ENCODE results near the gene NCAM2. TPM values are rescaled to one million over a fixed set of nuclear protein-coding genes. Genes with fewer than 3 reads are reported as not detected.

NCAM2 gene
- total and polyA plus RNA-seq, 5 donors: 0.97 to 9.7 (median 8.2) TPM

GRCh38 chr21:21063828-21064227, 65.6 kb downstream of the NCAM2 start:
- Histone ChIP-seq H3K4me3 (ENCODE audit: low read length) (no peak overlapping the region), H3K27ac (ENCODE audit: low read length) (no peak overlapping the region), H3K27me3 (ENCODE audit: control insufficient read depth, insufficient read depth) (no peaks in the 10 kb centered on the region), H3K4me1 (ENCODE audit: control insufficient read depth, insufficient read depth, low read length) (no peaks in the 10 kb centered on the region), H3K9me3 (ENCODE audit: control insufficient read depth, low read length) (no peaks in the 10 kb centered on the region)
- no peak for ATAC-seq
- intact Hi-C loops (cut with DNase I): no loop called here
- DNase-seq: no peak
- WGBS: 30% methylated on average over 1 of the region's 1 CpG

GRCh38 chr21:21064353-21064752, 66.1 kb downstream of the NCAM2 start:
- intact Hi-C loops (cut with DNase I): no loop called here
- H3K4me1 ChIP-seq (ENCODE audit: control insufficient read depth, insufficient read depth, low read length): no peaks in the 10 kb centered on the region
- DNase-seq (no peak), ATAC-seq (no peak)
- WGBS: 51% methylated on average over 1 of the region's 1 CpG
- no peaks in the 10 kb centered on the region for H3K9me3 ChIP-seq (ENCODE audit: control insufficient read depth, low read length)
- H3K27ac ChIP-seq (ENCODE audit: low read length): no peak overlapping the region
- no peaks in the 10 kb centered on the region for H3K27me3 ChIP-seq (ENCODE audit: control insufficient read depth, insufficient read depth)
- no peak overlapping the region for H3K4me3 ChIP-seq (ENCODE audit: low read length)

DNA sequence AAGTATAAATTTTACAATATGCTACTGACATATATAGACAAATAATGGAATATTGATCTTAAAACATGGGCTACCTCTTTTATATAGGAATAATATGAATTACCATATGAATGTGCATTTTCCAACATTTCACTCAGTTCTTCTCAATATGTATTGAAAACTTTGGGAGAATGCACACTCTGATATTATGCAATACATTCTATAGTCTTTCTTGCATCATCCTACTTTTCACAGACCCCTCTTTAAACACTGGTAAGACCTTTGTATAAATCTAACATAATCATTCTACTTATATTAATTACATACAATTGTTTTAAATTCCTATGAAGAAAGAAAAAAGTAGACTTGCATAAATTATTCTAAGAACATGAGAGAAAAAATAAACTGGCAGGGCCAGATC, 69.2 kb downstream of the NCAM2 start:
- H3K9me3 ChIP-seq (ENCODE audit: control insufficient read depth, low read length): no peaks in the 10 kb centered on the region
- H3K4me3 ChIP-seq (ENCODE audit: low read length): no peak overlapping the region
- ATAC-seq (no peak), DNase-seq (no peak)
- intact Hi-C loops (cut with DNase I): no loop called here
- no peak overlapping the region for H3K27ac ChIP-seq (ENCODE audit: low read length)
- H3K27me3 ChIP-seq (ENCODE audit: control insufficient read depth, insufficient read depth): no peaks in the 10 kb centered on the region
- H3K4me1 ChIP-seq (ENCODE audit: control insufficient read depth, insufficient read depth, low read length): no peaks in the 10 kb centered on the region

- H3K9me3 ChIP-seq (ENCODE audit: control insufficient read depth, low read length): no peaks in the 10 kb centered on the region
- H3K27me3 ChIP-seq (ENCODE audit: control insufficient read depth, insufficient read depth): no peaks in the 10 kb centered on the region
- H3K4me3 ChIP-seq (ENCODE audit: low read length): no peak overlapping the region
- no peak overlapping the region for H3K27ac ChIP-seq (ENCODE audit: low read length)
- 77% methylated on average over 3 of the region's 3 CpGs for WGBS
- no peak for DNase-seq
- no peaks in the 10 kb centered on the region for H3K4me1 ChIP-seq (ENCODE audit: control insufficient read depth, insufficient read depth, low read length)
- intact Hi-C loops (cut with DNase I): no loop called here
- no peak for ATAC-seq
Observed at GRCh38 chr21:21074305-21074704, 76.1 kb downstream of the NCAM2 start.

- 86% methylated on average over 2 of the region's 2 CpGs for WGBS
- ATAC-seq: no peak
- intact Hi-C loops (cut with DNase I): no loop called here
- Histone ChIP-seq H3K4me1 (ENCODE audit: control insufficient read depth, insufficient read depth, low read length) (no peaks in the 10 kb centered on the region), H3K9me3 (ENCODE audit: control insufficient read depth, low read length) (no peaks in the 10 kb centered on the region), H3K27ac (ENCODE audit: low read length) (no peak overlapping the region), H3K27me3 (ENCODE audit: control insufficient read depth, insufficient read depth) (no peaks in the 10 kb centered on the region), H3K4me3 (ENCODE audit: low read length) (no peak overlapping the region)
- DNase-seq: no peak
Observed at GRCh38 chr21:21076051-21076450, 77.8 kb downstream of the NCAM2 start.

- Histone ChIP-seq H3K27ac (ENCODE audit: low read length) (no peak overlapping the region), H3K4me3 (ENCODE audit: low read length) (no peak overlapping the region), H3K9me3 (ENCODE audit: control insufficient read depth, low read length) (no peaks in the 10 kb centered on the region), H3K27me3 (ENCODE audit: control insufficient read depth, insufficient read depth) (no peaks in the 10 kb centered on the region), H3K4me1 (ENCODE audit: control insufficient read depth, insufficient read depth, low read length) (no peaks in the 10 kb centered on the region)
- ATAC-seq (no peak), DNase-seq (no peak)
- intact Hi-C loops (cut with DNase I): no loop called here
- 42% methylated on average over 4 of the region's 4 CpGs for WGBS
Observed at GRCh38 chr21:21076491-21076890, 78.3 kb downstream of the NCAM2 start.

DNA sequence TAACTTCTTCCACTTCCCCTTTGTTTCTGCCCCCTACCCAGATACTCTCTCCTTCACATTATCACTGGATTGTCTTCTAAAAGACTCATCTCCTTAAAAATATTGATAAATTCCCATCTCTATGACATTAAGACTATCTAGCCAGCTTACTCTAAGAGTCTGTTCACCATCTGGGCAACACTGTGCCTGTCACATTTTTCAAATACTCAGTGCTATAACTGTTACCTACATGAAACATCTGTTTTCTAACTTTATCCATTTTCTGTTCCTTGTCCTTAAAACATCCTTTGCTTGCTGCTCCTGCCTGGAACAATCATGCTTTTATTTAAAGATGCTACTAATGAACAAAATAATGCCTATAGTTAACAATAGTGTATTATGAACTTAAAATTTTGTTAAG, 81.4 kb downstream of the NCAM2 start:
- no peaks in the 10 kb centered on the region for H3K27me3 ChIP-seq (ENCODE audit: control insufficient read depth, insufficient read depth)
- H3K4me1 ChIP-seq (ENCODE audit: control insufficient read depth, insufficient read depth, low read length): no peaks in the 10 kb centered on the region
- no peak for DNase-seq
- intact Hi-C loops (cut with DNase I): no loop called here
- no peak for ATAC-seq
- H3K9me3 ChIP-seq (ENCODE audit: control insufficient read depth, low read length): no peaks in the 10 kb centered on the region
- no peak overlapping the region for H3K4me3 ChIP-seq (ENCODE audit: low read length)
- H3K27ac ChIP-seq (ENCODE audit: low read length): no peak overlapping the region

GRCh38 chr21:21084179-21084578, 86.0 kb downstream of the NCAM2 start:
- DNase-seq: no peak
- no peak for ATAC-seq
- Histone ChIP-seq H3K9me3 (ENCODE audit: control insufficient read depth, low read length) (no peaks in the 10 kb centered on the region), H3K4me3 (ENCODE audit: low read length) (no peak overlapping the region), H3K4me1 (ENCODE audit: control insufficient read depth, insufficient read depth, low read length) (no peaks in the 10 kb centered on the region), H3K27ac (ENCODE audit: low read length) (no peak overlapping the region), H3K27me3 (ENCODE audit: control insufficient read depth, insufficient read depth) (no peaks in the 10 kb centered on the region)
- 20% methylated on average over 1 of the region's 1 CpG for WGBS
- intact Hi-C loops (cut with DNase I): no loop called here

GRCh38 chr21:21085206-21085605, 87.0 kb downstream of the NCAM2 start:
- intact Hi-C loops (cut with DNase I): no loop called here
- Histone ChIP-seq H3K4me1 (ENCODE audit: control insufficient read depth, insufficient read depth, low read length) (peaks cover 1% of the 10 kb centered on the region), H3K4me3 (ENCODE audit: low read length) (no peak overlapping the region), H3K27me3 (ENCODE audit: control insufficient read depth, insufficient read depth) (no peaks in the 10 kb centered on the region), H3K9me3 (ENCODE audit: control insufficient read depth, low read length) (no peaks in the 10 kb centered on the region), H3K27ac (ENCODE audit: low read length) (no peak overlapping the region)
- ATAC-seq (no peak), DNase-seq (no peak)
- 38% methylated on average over 3 of the region's 3 CpGs for WGBS

GRCh38 chr21:21096956-21097355, 98.7 kb downstream of the NCAM2 start:
- Histone ChIP-seq H3K27ac (ENCODE audit: low read length) (no peak overlapping the region), H3K4me1 (ENCODE audit: control insufficient read depth, insufficient read depth, low read length) (no peaks in the 10 kb centered on the region), H3K27me3 (ENCODE audit: control insufficient read depth, insufficient read depth) (no peaks in the 10 kb centered on the region), H3K4me3 (ENCODE audit: low read length) (no peak overlapping the region), H3K9me3 (ENCODE audit: control insufficient read depth, low read length) (no peaks in the 10 kb centered on the region)
- ATAC-seq (no peak), DNase-seq (no peak)
- 72% methylated on average over 5 of the region's 5 CpGs for WGBS
- intact Hi-C loops (cut with DNase I): no loop called here

GRCh38 chr21:21097466-21097865, 99.3 kb downstream of the NCAM2 start:
- H3K27ac ChIP-seq (ENCODE audit: low read length): no peak overlapping the region
- no peaks in the 10 kb centered on the region for H3K4me1 ChIP-seq (ENCODE audit: control insufficient read depth, insufficient read depth, low read length)
- intact Hi-C loops (cut with DNase I): no loop called here
- H3K9me3 ChIP-seq (ENCODE audit: control insufficient read depth, low read length): no peaks in the 10 kb centered on the region
- DNase-seq (no peak), ATAC-seq (no peak)
- no peak overlapping the region for H3K4me3 ChIP-seq (ENCODE audit: low read length)
- 73% methylated on average over 1 of the region's 1 CpG for WGBS
- H3K27me3 ChIP-seq (ENCODE audit: control insufficient read depth, insufficient read depth): no peaks in the 10 kb centered on the region

DNA sequence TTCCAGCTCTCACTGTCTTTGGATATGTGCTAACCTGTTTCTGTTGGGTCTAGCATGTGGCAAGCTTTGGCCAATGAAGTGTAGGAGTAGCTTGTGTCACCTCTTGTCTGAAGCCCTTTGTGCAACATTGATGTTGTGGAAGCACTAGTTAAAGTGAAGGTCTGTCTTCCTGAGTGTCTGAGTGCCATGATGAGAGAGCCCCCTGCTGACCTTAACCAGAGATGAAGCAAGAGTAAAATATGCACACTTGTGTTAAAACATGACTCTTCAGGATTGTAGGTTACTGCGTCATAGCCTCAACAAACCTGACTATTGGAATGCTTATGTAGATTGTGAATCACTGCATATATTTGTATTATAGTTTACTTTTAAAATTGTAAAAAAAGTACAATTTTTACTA, 103.7 kb downstream of the NCAM2 start:
- no peak for DNase-seq
- Histone ChIP-seq H3K27ac (ENCODE audit: low read length) (no peak overlapping the region), H3K9me3 (ENCODE audit: control insufficient read depth, low read length) (no peaks in the 10 kb centered on the region), H3K27me3 (ENCODE audit: control insufficient read depth, insufficient read depth) (no peaks in the 10 kb centered on the region), H3K4me1 (ENCODE audit: control insufficient read depth, insufficient read depth, low read length) (no peaks in the 10 kb centered on the region), H3K4me3 (ENCODE audit: low read length) (no peak overlapping the region)
- 66% methylated on average over 1 of the region's 1 CpG for WGBS
- peak; percentile 44 to 68 for ATAC-seq
- intact Hi-C loops (cut with DNase I): no loop called here

Measured in right cardiac atrium (tissue), 5 donors.